ENCODE results near the gene PFN3. TPM values are rescaled to one million over a fixed set of nuclear protein-coding genes. Genes with fewer than 3 reads are reported as not detected.

The PFN3 gene
- total RNA-seq, 2 donors from 2014 or later: not detected

GRCh38 chr5:177405805-177406204 lies 5.3 kb upstream of the PFN3 start:
- no peak overlapping the region for H3K4me3 ChIP-seq
- H3K27me3 ChIP-seq: peaks cover 18 to 21% of the 10 kb centered on the region in 2 donors

GRCh38 chr5:177405312-177405711 lies 4.9 kb upstream of the PFN3 start:
- Histone ChIP-seq H3K27me3 (peaks cover 23 to 26% of the 10 kb centered on the region in 2 donors), H3K9me3 (no peaks in the 10 kb centered on the region), H3K27ac (no peak overlapping the region), H3K4me1 (peaks cover 0 to 32% of the 10 kb centered on the region in 2 donors), H3K36me3 (no peaks in the 10 kb centered on the region), H3K4me3 (no peak overlapping the region)
- no peak for DNase-seq (ENCODE audit: low spot score)
- TF ChIP-seq CTCF (IDR thresholded peaks at IDR 0.05): no peak

More at GRCh38 chr5:177405805-177406204, 5.3 kb upstream of the PFN3 start:
- peak; percentile 62 for DNase-seq (ENCODE audit: low spot score)
- H3K4me1 ChIP-seq: peaks cover 0 to 29% of the 10 kb centered on the region in 2 donors
- no peaks in the 10 kb centered on the region for H3K9me3 ChIP-seq
- no peak for TF ChIP-seq CTCF (IDR thresholded peaks at IDR 0.05)
- no peaks in the 10 kb centered on the region for H3K36me3 ChIP-seq
- H3K27ac ChIP-seq: no peak overlapping the region

GRCh38 chr5:177404641-177405179 lies 4.2 kb upstream of the PFN3 start:
- Histone ChIP-seq H3K36me3 (no peaks in the 10 kb centered on the region), H3K9me3 (no peaks in the 10 kb centered on the region), H3K27ac (no peak overlapping the region), H3K4me1 (peaks cover 0 to 38% of the 10 kb centered on the region in 2 donors), H3K27me3 (peaks cover 27 to 32% of the 10 kb centered on the region in 2 donors), H3K4me3 (peak overlapping the region; percentile 25 to 62)
- no peak for DNase-seq (ENCODE audit: low spot score)
- no peak for TF ChIP-seq CTCF (IDR thresholded peaks at IDR 0.05)

- H3K9me3 ChIP-seq: no peaks in the 10 kb centered on the region
- H3K27ac ChIP-seq: peak overlapping the region in 1 of 2 donors; percentile 36
- TF ChIP-seq CTCF (IDR thresholded peaks at IDR 0.05): peak; percentile 50 to 77
- peaks cover 31 to 38% of the 10 kb centered on the region in 2 donors for H3K27me3 ChIP-seq
- H3K4me3 ChIP-seq: peak overlapping the region; percentile 25 to 62
- DNase-seq (ENCODE audit: low spot score): peak; percentile 86
- no peaks in the 10 kb centered on the region for H3K36me3 ChIP-seq
- peaks cover 0 to 39% of the 10 kb centered on the region in 2 donors for H3K4me1 ChIP-seq
Observed at GRCh38 chr5:177403792-177404640, 3.6 kb upstream of the PFN3 start.

- DNase-seq (ENCODE audit: low spot score): no peak
- H3K27ac ChIP-seq: no peak overlapping the region
- H3K4me1 ChIP-seq: peaks cover 0 to 39% of the 10 kb centered on the region in 2 donors
- no peaks in the 10 kb centered on the region for H3K9me3 ChIP-seq
- H3K36me3 ChIP-seq: no peaks in the 10 kb centered on the region
- H3K27me3 ChIP-seq: peaks cover 31 to 38% of the 10 kb centered on the region in 2 donors
- H3K4me3 ChIP-seq: peak overlapping the region; percentile 25 to 62
- TF ChIP-seq CTCF (IDR thresholded peaks at IDR 0.05): no peak
Observed at GRCh38 chr5:177403102-177403791, 2.8 kb upstream of the PFN3 start.
